ENCODE data around the gene URB2. TPM values are rescaled to one million over a fixed set of nuclear protein-coding genes. Genes with fewer than 3 reads are reported as not detected.

The URB2 gene
- total and polyA plus RNA-seq, 2 donors (not counting 3 experiments of a cell fraction or from before 2014, with no cell fraction given) = 4.7 to 12.4 TPM

DNA sequence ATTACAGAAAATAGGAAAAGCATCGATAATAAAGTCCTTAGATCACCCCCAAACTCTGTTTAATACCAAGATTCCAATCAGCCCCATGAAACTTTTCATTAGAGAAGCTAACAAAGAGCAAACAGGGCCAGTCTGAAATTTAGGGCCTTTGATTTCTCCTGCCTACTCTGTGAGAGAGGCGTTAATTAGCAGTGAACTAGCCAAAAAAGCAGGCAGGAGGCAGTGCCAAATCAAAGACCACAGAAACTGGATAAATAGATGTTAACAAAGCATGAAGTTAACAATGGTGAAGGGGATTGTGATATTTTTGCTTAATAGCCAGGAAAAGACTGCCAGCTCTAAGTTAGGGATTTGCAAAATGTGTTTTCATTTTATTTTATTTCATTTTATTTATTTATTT is 11.3 kb upstream of the URB2 start:
- Histone ChIP-seq H4K20me1 (replicated peaks; ENCODE audit: control insufficient read depth, extremely low read depth, insufficient read depth, low read length) (no peaks in the 10 kb centered on the region), H3K4me2 (ENCODE audit: insufficient read depth, low read length) (no peak overlapping the region), H3K4me1 (ENCODE audit: control insufficient read depth, extremely low read depth, insufficient read depth, low read length) (no peaks in the 10 kb centered on the region), H3K27ac (ENCODE audit: insufficient read depth, low read depth, low read length) (no peak overlapping the region), H3K9ac (replicated peaks; ENCODE audit: extremely low read depth, insufficient read depth, low read length) (no peak overlapping the region), H3K4me3 (replicated peaks in 1 of 3; ENCODE audit: insufficient read depth in 1 of 3, low read depth in 1 of 3, low read length in 3 of 3) (no peak overlapping the region), H3K79me2 (ENCODE audit: control insufficient read depth, insufficient read depth, low read length) (peaks cover 44% of the 10 kb centered on the region), H3K9me1 (replicated peaks; ENCODE audit: control insufficient read depth, extremely low read depth, insufficient read depth, low read length) (no peaks in the 10 kb centered on the region), H2AFZ (ENCODE audit: low read depth, low read length) (no peak overlapping the region), H3K27me3 (ENCODE audit: control insufficient read depth in 2 of 2, insufficient read depth in 2 of 2, low read length in 2 of 2) (no peaks in the 10 kb centered on the region), H3K9me3 (replicated peaks; ENCODE audit: control insufficient read depth, insufficient read depth, low read length) (no peaks in the 10 kb centered on the region), H3K36me3 (ENCODE audit: control insufficient read depth in 2 of 2, extremely low read depth in 1 of 2, insufficient read depth in 2 of 2, low read length in 2 of 2) (peaks cover 13 to 17% of the 10 kb centered on the region in 2 experiments)
- ChIA-PET POLR2A (no interaction called here), CTCF (interaction anchor here (1.3 to 1.6 kb wide), 2 partner anchors 9 to 56 kb away, joined by 3 to 5 read pairs; partner anchors contain the start of gene ABCB10)
- FAIRE-seq (no peak), DNase-seq (ENCODE audit: low read depth, low spot score) (no peak)
- intact Hi-C loops (cut with micrococcal nuclease) (no loop called here), dilution Hi-C loops (cut with MboI; ENCODE audit: extremely low pct_ligation_motif_present, low sequenced_read_pairs) (no loop called here)
- TF ChIP-seq, protein P1, sequence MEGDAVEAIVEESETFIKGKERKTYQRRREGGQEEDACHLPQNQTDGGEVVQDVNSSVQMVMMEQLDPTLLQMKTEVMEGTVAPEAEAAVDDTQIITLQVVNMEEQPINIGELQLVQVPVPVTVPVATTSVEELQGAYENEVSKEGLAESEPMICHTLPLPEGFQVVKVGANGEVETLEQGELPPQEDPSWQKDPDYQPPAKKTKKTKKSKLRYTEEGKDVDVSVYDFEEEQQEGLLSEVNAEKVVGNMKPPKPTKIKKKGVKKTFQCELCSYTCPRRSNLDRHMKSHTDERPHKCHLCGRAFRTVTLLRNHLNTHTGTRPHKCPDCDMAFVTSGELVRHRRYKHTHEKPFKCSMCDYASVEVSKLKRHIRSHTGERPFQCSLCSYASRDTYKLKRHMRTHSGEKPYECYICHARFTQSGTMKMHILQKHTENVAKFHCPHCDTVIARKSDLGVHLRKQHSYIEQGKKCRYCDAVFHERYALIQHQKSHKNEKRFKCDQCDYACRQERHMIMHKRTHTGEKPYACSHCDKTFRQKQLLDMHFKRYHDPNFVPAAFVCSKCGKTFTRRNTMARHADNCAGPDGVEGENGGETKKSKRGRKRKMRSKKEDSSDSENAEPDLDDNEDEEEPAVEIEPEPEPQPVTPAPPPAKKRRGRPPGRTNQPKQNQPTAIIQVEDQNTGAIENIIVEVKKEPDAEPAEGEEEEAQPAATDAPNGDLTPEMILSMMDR (IDR thresholded peaks at IDR 0.05; ENCODE audit: extremely low read depth in 1 of 2, insufficient read depth in 1 of 2, low read depth in 1 of 2, low read length in 2 of 2) = no peak
- TF ChIP-seq FOS (IDR thresholded peaks at IDR 0.05; ENCODE audit: borderline replicate concordance, insufficient read depth, low read length) (no peak), MYC (IDR thresholded peaks at IDR 0.05; ENCODE audit: low read depth, low read length) (no peak), POLR2A (IDR thresholded peaks at IDR 0.05; ENCODE audit: low read depth, low read length) (no peak), JUN (IDR thresholded peaks at IDR 0.05; ENCODE audit: borderline replicate concordance, insufficient read depth, insufficient read length, low read depth) (no peak)
- TF ChIP-seq, protein P2, sequence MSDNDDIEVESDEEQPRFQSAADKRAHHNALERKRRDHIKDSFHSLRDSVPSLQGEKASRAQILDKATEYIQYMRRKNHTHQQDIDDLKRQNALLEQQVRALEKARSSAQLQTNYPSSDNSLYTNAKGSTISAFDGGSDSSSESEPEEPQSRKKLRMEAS (IDR thresholded peaks at IDR 0.05; ENCODE audit: insufficient read depth, insufficient read length) = no peak
- BruUV-seq (replicated peaks) = no TSS peak

Measured in endothelial cell of umbilical vein (primary cell).